AG09309 (cell line): Measurements from ENCODE around the gene GPR149.

Source experiments
- DNase-seq: peaks from one replicate; pipeline ENCODE4 v3.0.0-alpha.2; 2010; ENCODE audit warnings: low read depth
- H3K4me3 ChIP-seq: 2 replicates; pipeline ENCODE4 v1.5.1; 2011; ENCODE audit warnings: mild to moderate bottlenecking, low read depth, low read length, moderate library complexity; ENCODE audit not compliant: control insufficient read depth
- CTCF ChIP-seq: IDR thresholded peaks from 2 replicates; pipeline ENCODE4 v1.5.1; 2011; ENCODE audit warnings: mild to moderate bottlenecking, low read depth, low read length, inconsistent platforms; ENCODE audit not compliant: insufficient read depth, control insufficient read depth; ENCODE audit errors: missing control alignments

GPR149 gene

GRCh38 chr3:154324919-154325318 lies 105.1 kb downstream of the GPR149 start:
- TF ChIP-seq CTCF, result no peak
- no peak overlapping the region for H3K4me3 ChIP-seq
- DNase-seq, result no peak

- DNase-seq, result peak; percentile 61
- TF ChIP-seq CTCF, result no peak
Measured at GRCh38 chr3:154323891-154324738, 105.9 kb downstream of the GPR149 start, which contains the start of gene DHX36. TSS of gene DHX36 (minus strand) at chr3:154324487. CDS start at chr3:154324416, 71 bp downstream.

GRCh38 chr3:154316974-154317767 lies 112.8 kb downstream of the GPR149 start:
- H3K4me3 ChIP-seq, result no peak overlapping the region
- TF ChIP-seq CTCF, result no peak
- DNase-seq, result no peak

More at GRCh38 chr3:154323891-154324738, 105.9 kb downstream of the GPR149 start, which contains the start of gene DHX36:
- H3K4me3 ChIP-seq, result peak within 1 kb of the TSS; percentile 73

GRCh38 chr3:154314152-154314551 lies 115.8 kb downstream of the GPR149 start:
- H3K4me3 ChIP-seq, result no peak overlapping the region
- DNase-seq, result no peak
- no peak for TF ChIP-seq CTCF

- no peak for DNase-seq
- no peak for TF ChIP-seq CTCF
- no peak overlapping the region for H3K4me3 ChIP-seq
Measured at GRCh38 chr3:154310840-154311239, 119.2 kb downstream of the GPR149 start.

- DNase-seq, result no peak
- no peak overlapping the region for H3K4me3 ChIP-seq
- TF ChIP-seq CTCF, result no peak
Measured at GRCh38 chr3:154307363-154307762, 122.6 kb downstream of the GPR149 start.
